DMS 273 treated with DMSO at 0.1 percent for 48 hours (cell line): ENCODE measurements around the gene POLR3G.

Experiments
- DNase-seq: peaks from one replicate; lab custom pipeline; 2025; lab: John Stamatoyannopoulos, UW

POLR3G gene

DNA sequence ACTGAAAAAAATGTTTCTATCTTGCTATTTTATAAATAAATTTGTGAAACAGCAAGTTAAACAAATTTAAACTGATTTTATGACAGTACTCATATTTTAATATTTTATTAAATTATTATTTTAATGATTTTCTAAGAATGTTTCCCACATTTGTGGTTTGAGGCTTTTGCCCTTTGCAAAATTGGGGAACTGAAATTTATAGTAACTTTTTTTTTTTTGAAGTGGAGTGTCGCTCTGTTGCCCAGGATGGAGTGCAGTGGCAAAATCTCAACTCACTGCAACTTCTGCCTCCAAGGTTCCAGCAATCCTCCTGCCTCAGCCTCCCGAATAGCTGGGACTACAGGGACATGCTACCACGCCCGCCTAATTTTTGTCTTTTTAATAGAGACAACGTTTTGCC is 76.7 kb downstream of the POLR3G start:
- DNase-seq = no peak

DNA sequence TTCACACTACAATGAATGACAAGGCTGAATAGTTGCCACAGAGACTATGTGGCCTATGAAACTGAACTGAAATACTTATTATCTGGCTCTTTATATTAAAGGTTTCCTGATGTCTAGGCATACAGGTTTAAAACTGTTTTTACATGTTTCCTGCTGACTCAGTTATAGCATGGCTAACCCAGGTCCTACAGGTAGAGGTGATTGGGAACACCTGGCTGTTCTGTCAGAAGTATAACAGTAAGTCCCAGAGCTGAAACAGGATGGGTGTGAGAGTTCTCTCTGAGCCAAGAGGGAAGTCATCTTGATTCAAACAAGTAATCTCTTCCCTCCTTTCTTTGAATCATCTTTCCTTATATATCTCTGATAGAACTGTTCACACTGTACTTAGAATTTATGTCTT is 79.0 kb downstream of the POLR3G start:
- no peak for DNase-seq

DNA sequence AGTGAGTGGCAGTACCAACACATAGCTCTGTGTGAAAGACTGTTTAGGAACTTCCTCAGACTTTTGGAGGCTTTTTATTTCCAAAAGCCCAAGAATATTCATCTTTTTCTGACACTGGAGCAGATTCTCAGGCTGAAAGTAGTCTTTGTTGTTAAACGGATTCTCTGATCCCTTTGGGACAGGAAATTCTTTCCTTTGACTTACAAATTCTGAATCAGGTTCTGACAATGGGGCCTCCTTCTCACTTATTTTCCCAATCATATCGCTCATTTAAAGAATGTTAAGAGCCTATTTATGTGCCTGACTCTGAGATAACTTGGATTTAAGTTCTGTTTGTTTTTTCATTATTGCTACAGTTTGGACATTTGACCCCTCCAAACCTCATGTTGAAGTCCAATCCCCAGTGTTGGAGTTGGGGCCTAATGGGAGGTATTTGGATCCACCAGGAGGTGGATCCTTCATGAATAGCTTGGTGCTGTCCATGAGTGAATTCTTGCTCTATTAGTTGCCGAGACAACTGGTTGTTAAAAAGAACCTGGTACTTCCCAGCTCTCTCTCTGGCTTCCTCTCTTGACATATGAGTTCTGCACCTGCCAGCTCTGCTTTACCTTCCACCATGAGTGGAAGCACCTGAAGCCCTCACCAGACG is 79.8 kb downstream of the POLR3G start:
- no peak for DNase-seq

DNA sequence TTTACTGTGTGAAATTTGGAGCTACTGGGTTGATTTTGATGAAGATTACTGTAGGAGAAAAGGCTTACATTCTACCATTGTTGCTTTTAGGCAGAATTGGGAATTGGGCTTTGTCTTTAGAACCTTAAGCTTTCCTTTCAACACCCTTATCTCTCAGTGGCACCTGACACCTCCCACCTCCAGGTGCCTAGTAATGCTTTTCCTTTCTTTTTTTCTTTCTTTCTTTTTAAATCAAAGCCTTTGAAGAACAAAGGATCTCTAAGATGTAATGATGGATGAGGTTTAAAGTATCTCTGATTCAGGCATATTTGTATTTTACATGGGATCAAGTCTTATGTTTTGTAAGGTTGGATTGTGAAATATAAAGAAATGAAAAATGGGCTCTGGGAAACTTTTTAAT is 81.0 kb downstream of the POLR3G start:
- no peak for DNase-seq

DNA sequence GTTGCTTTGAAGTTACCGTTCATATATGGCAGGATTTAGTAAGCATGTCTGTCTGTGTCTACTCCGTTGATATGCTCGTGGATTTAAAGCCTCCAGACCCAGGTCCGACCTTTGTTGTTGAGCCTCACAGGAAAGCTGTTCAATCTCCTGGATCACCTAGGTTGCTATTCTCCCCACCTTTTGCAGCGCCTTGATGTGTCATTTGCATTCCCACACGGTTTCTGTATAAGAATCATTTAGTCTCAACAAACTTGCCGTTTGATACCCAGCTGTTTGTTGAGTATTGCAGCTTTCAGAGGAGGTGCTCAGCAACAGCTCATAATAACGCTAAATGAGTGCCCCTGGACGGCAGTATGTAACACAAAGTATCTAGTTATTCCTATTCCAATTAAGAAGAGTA is 82.7 kb downstream of the POLR3G start:
- DNase-seq = no peak

DNA sequence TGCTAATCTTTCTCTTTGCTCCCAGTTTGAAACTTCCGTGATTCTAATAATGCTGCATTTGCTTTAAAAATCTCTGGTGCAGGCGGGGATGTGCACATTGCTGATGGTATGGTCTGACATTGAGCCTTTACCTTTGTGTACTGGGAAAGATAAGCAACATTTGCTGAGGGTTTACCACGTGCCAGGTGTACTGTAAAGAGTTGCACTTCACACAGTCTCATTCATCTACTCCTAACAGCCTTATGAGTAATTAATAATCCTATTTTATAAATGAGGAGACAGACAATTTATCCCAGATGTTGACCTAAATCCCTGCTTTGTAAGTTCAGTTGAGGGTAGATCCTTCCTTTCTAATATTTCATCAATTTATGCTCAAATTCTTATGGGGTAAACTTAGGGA is 83.2 kb downstream of the POLR3G start:
- DNase-seq = no peak

DNA sequence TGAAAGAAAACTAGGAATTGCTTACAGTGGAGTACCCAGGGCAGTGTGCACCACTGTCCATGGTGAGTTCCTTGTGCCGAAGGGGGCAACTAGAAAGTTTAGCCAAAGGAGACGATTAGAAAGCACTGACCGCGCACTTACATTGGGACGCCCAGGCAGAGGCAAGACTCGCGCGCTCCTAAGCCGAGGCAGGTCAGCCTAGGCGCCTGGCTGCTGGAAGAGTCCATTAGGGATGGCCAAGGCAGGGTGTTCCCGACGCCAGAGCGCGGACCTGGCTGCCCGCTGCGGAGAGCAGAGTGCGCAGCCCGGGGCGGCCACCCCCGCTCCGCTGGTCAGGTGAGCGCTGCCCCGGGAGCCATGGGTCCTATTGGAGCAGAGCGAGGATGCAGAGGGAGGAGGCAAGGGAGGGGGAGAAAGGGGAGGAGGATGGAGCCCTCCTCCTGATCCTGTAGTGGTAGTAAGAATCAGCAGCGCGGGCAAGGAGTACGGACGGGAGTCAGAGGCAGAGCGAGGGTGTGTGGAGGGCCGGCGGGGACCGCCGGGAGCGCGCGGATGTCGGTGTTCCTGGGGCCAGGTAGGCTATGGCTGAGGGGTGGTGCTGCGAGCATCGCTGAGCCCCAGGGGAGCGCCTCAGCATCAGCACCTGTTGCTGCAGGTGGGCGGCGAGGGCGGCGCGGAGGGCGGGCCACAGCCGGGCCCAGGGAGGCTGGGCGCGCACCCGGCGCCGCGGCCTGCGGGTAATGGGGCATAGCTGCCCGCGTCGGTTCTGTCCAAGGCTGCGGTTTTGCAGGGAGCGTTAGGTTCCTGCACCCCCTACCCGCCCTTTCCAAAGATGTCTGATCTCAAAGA is 83.9 kb downstream of the POLR3G start, which contains the start of gene ADGRV1:
TSS of gene ADGRV1 (plus strand) at position 454 of the 849 bp plus-strand sequence. CDS start at position 553, 99 bp downstream.
- peak; percentile 97 for DNase-seq

DNA sequence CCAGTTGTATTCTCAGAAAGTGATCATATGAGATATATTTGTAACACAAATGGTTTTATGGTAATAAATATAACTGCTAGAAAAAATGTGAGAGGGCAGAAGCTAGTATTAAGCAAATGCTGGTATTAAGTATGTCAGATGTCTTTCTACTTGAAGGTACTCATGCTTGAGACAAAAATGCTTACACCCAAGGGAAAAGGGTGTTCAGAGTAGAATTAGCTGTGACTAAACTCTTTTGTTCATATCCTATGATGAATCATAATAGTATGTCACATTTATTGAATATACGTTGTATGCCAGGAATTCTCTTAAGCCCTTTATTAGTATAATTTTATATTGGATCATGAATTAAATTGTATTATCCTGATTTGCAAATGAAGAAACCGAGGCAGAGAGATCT is 86.1 kb downstream of the POLR3G start:
- no peak for DNase-seq

DNA sequence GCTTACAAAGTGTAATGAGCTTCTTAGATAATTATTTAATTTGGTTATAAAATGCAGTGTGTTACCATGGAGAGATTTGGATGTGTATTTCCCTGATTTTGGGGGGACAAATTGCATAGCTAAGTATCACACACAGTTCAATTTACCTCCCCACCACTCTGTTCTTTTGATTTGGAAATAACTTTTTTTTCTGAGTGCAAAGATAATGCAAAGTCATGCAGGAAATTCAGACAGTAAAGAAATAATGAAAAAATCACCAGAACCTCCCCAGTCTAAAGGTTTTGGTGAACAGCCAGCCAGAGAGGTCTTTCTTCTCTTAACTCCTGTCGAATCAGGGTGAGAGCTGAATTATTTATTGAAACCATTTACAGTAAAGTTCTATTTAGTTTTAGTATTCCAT is 87.1 kb downstream of the POLR3G start:
- no peak for DNase-seq

DNA sequence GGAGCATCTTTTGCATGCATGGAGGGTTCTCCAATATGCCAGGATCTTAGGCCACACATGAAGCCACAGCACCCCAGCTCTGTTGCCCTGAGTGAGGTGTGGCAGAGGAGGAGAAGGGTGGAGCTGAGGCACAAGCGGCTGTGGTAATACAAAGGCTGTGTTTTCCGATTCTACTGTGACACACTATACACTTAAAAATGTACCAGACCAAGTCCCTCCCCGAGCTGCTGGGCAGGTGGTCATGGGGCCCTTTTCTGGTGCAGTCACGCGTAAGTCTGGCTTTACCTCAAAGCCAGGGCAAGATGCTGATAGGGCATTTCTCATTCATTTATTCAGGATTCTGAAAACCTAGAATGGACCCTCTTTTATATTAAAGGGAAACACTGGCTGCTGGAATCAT is 87.7 kb downstream of the POLR3G start:
- peak; percentile 57 for DNase-seq

DNA sequence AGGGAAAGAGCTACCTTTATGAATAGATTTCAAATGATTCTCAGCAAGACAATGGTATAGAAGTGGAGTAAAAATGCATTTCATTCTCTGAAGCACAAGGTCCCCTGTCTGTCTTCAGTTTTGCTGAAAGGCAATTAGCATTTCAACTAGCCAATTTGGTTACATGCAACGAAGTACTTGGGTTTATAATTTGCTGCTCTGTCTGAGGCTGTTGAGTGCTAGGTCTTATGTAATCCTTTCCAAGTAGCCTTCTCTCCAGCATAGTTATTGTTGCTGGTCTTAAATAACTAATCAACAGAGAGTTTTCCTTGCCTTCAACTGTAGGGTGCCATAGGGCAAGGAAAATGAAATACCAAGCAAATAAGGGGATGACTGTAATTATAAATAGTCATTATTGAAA is 88.4 kb downstream of the POLR3G start:
- DNase-seq = peak; percentile 82
